GM18868 (cell line): ENCODE results near the gene TRIM58.

Experiments used
- ATAC-seq: cut with Tn5 transposase; IDR thresholded peaks from one replicate; pipeline ENCODE4 v1.9.1; 2021; ENCODE audit warnings: mild to moderate bottlenecking, moderate library complexity; ENCODE audit not compliant: unreplicated experiment

Gene TRIM58, protein sequence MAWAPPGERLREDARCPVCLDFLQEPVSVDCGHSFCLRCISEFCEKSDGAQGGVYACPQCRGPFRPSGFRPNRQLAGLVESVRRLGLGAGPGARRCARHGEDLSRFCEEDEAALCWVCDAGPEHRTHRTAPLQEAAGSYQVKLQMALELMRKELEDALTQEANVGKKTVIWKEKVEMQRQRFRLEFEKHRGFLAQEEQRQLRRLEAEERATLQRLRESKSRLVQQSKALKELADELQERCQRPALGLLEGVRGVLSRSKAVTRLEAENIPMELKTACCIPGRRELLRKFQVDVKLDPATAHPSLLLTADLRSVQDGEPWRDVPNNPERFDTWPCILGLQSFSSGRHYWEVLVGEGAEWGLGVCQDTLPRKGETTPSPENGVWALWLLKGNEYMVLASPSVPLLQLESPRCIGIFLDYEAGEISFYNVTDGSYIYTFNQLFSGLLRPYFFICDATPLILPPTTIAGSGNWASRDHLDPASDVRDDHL

DNA sequence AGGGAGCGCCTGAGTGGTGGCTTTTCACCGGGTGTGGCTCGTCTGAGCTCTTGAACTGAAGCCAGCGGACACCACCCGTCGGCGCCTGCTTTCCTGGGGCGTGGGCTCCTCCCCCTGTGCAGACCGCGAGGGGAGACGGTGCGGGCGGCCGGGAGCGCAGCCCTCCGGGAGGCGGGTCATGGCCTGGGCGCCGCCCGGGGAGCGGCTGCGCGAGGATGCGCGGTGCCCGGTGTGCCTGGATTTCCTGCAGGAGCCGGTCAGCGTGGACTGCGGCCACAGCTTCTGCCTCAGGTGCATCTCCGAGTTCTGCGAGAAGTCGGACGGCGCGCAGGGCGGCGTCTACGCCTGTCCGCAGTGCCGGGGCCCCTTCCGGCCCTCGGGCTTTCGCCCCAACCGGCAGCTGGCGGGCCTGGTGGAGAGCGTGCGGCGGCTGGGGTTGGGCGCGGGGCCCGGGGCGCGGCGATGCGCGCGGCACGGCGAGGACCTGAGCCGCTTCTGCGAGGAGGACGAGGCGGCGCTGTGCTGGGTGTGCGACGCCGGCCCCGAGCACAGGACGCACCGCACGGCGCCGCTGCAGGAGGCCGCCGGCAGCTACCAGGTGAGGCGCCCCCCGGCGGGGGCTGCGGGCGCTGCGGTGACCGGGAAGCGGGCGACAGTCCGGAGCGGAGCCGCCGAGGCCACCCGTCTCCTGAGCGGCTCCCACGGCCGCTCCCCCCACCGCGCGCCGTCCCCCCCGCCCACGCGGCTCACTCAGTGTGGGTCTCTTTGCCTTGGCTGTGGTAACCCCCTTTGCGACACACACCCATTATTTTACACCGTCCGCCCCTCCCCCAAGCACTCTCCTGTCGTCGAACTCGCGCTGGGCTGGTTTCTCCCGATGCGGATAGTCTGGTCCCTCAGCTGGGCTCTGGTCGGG, at the start of gene TRIM58:
Gene TRIM58 (plus strand): TSS at position 119 of the 916 bp plus-strand sequence. CDS start 60 bp downstream, at position 179.
- ATAC-seq: peak; percentile 73

DNA sequence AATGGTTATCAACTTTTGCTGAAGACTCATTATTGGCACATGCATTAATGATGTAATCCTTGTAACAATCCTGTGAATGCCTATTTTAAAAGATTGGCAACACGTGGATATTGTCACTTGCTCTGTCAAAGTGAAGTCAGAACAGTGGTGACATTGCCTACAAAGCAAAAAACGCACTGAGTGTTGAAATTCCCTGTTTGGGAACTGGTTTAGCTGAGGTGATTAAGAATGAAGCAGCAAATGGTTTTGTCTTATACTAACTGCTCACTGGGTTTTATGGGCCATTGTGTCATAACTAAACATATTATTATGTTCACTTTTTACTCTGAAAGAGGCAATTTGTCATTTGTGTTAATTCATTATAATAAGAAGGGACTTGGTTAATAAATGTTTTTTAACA, 44.4 kb upstream of the TRIM58 start:
- ATAC-seq: no peak

DNA sequence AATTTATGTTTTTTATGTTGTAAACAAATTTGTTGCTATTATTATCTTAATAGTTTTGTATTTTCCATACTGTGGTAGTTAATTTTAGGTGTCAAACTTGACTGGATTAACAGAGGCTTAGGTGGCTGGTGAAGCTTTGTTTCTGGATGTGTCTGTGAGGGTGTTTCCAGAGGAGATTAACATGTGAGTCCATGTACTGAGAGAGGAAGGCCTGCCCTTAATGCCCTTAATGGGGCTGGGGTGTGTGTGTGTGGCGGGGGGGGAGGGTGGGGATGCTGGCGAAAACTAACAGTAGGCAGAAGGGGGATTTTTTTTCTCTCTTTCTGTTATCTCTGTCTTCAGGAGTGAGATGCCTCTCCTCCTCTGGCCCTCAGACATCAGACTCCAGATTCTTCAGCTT, 34.9 kb upstream of the TRIM58 start:
- no peak for ATAC-seq

DNA sequence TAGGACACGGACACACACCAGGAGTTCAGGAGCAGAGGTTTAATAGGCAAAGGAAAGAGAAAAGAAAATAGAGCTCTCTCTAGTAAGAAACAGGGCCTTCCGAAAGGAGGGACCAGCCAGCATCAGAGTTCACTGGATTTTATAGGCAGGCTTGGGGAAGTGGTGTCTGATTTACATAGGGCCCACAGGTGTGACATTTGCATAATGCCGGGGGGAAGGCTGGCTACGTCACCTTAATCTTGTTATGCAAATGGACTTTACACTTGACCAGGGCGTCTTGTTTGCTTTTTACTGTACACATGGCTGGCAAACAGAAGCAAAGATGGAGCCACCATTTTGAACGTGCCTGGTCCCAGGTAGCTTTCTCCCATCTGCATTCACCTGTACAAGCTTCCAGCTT, 33.0 kb upstream of the TRIM58 start, which contains the start of gene OR14A16:
Gene OR14A16 (minus strand): TSS at position 97 of the 400 bp plus-strand sequence. CDS start 8,390 bp downstream, outside the sequence.
- no peak for ATAC-seq

DNA sequence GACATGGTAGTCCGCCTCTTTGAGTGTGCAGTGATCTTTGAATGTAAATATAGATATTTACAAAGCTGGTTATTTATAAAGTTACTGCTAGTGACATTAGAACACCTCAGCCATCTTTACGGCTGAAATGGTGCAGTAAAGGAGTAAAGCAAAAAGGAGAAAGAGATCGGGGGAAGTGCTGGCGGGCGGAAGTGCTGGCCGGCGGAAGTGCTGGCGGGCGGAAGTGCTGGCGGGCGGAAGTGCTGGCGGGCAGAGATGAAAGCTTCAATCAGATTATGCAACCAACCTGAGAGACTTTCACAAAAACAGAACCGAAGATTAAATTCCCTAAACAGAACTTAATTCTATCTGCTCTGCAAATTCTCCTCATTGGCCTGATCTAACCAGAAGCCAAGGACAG, 31.6 kb upstream of the TRIM58 start:
- no peak for ATAC-seq

DNA sequence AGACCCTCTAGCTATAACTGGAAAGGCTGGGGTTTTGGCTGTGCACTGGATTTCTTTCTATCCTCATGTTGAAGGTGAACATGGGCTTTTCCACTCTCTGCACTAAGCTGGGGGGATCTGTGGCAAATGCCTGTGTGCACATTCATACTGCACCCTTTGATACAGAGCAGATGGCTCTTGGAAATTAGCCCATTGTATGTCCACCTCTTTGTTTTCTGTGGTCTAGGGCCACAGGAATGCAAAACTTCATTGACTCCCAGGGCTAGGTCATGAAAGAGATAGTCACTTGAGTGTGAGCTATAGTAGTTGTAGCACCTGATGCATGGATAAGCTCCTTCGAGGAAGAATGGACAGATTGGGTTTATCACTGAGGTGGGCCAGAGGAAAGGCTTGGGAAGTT, 27.3 kb upstream of the TRIM58 start:
- no peak for ATAC-seq

DNA sequence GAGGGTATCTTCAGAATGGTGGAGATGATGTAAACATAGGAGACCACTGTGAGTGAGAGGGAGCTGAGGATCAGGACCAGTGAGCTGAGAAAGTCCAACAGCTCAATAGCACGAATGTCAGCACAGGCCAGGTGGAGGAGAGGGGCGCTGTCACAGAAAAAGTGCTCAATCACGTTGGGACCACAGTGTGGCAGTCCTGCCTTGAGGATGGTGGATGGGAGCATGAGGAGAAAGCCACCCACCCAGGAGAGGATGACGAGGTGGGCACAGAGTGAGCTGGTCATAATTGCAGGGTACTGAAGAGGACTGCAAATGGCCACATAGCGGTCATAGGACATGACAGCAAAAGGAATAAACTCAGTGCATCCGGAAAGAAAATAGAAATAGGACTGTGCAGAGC, 23.4 kb upstream of the TRIM58 start:
- ATAC-seq: no peak

DNA sequence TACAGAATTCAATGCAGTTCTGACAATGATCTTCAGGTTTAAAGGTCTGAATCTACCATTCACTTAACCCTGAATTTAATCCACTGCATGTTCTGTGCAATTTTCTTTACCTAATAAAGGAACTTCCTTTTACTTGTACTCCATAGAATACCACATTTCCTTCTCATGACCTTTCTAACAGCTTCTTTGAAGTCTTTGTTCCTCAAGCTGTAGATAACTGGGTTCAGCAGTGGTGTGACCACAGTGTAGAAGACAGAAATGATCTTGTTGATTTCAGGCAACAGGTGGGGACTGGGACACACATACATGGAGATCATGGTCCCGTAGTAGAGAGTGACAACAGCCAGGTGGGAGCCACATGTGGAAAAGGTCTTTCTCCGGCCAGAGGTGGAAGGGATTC, 16.2 kb upstream of the TRIM58 start:
- no peak for ATAC-seq

DNA sequence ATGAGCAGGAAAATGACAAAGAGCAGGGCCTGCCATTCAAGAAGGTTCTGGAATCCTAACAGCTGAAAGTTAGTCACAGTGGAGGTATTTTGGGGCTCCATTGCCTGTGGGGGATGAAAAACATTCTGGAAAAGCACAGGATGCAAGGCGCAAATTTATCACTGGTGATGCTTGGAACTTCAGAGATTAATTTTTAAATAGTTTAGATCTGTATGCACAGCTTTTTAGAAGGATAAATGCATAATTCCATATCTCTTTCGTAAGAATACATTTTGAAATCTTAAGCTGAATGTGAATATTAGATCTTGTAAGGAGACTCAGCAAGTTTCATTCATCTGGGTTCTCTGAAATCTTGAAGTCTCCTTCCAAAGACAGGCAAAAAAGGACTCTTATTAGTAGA, 15.2 kb upstream of the TRIM58 start, which contains the start of gene OR11L1:
Gene OR11L1 (minus strand): TSS at position 101 of the 400 bp plus-strand sequence. CDS start 0 bp downstream, at position 101.
- no peak for ATAC-seq

DNA sequence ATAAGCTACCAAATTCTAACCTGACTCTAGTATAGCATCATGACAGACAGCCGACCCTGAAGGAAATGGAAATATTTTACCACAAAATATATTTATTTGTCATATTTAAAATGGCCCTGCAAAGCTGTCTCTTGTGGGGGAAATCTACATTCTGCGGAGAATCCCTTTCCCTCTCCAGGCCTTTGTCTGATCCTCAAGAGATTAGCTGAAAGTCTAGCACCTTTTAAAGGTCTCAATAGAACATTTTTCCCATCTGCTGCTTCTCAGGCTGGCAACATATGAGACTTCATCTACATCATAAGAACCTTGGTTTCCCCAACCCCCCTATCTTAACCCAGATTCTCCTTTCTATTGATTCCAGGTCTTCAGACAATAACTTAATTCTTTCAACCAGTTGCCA, 13.6 kb upstream of the TRIM58 start:
- ATAC-seq: no peak

DNA sequence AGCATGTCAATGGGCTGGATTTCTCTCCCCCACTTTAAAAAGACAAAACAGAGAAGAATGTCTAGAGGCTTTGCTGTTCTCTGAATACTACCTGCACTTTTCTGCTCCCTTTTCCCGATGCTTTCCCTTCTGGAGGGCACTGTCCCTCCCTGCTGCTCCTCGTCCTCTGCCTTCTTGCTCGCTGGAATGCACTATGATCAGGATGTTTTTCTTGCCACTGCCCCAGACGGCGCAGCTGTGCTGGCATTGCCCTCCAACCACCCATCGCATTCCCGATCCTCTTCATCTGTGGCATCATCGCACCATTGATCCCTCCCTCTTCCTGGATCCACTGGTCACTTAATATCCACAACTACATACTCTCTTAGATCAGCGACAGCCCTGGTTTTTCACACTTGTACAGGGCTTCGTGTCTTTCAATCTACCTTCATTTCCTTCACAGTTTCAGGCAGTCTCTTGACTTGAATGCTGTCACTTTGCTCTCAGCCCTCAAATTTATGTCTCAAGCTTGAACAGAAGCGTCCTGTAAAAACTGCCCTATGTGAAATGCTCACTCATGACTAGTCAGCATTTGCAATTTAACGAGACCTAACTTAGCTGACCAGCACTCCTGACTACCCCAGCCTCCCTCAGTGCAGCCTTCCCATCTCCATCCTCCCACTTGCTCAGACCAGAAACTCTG, 11.8 kb upstream of the TRIM58 start:
- no peak for ATAC-seq

DNA sequence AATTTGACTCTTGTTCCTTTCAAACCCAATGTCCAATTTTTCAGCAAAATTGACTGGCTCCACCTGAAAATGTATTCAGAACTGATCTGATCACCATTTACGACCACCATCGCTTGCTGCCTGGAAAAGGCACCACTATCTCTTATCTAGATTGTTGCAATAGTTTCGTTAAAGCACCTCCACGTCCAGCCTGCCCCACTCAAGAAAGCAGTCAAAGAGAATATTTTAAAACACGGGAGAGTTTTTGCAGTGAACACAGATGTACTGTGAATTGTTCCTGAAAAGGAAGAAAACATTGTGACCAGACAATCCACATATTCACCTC, 11.3 kb upstream of the TRIM58 start:
- no peak for ATAC-seq

DNA sequence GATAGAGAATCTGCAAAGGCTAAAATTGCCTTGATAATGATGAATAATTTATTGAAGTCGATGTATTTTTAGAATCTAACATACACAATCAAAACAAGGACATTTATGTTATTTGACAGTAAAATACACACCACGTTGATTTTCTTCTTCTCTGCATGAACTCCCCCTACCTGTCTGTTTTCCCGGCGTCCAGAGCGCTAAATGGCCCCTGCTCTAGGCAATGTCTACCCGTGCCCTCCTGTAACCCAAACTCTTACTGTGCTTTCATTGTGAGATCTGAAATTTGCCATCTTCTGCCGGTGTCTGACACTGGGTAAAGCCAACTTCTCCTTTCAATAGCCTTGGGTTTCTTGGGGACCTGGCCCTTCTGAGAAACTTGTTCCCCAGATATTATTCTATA, 8.6 kb upstream of the TRIM58 start:
- ATAC-seq: no peak

DNA sequence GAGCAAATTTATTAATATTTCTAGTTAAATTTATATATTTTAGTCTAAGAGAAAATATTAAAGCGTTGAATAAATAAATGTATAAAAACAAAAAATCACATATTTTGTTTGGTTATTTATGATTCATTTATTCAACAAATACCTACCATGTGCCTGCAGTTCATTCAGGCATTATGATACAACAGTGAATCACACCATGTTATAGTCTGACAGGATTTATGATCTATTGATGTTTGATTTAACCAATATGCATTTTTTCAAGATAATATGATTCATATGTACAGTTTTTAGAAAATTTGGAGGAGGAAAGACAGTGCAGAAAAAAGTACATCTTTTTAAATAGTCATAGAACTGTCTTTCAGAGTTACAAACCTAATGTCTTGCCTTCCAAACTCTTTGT, 7.4 kb upstream of the TRIM58 start:
- no peak for ATAC-seq

DNA sequence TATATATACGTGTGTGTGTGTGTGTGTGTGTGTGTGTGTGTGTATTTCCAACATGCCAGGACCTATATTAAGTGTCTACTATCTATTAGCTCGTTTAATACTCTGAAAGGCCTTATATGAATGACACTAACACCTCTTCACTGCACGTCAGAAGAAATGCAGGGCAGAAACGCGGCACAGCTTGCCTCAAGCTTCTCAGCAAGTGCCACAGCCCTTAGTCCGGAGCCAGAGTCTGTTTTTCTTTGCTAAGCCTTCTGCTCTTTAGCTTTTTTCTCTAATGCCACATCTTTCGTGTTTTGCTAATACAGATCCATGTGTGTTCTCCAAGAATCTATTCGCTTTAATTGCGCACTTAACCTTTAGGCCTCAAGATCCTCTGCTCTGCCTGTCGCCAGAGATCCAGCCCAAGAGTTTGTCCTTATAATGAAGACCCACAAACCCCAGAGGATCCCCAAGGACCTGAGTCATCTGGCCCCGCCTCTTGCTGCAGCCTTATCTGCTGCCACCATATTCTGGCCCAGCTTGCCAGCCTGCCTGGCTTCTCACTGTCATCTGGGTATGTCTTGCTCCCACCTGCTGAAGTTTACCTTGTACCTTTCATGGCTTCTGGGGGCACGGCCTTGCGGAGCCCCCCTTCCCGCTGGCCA, 2.0 kb upstream of the TRIM58 start:
- ATAC-seq: no peak

DNA sequence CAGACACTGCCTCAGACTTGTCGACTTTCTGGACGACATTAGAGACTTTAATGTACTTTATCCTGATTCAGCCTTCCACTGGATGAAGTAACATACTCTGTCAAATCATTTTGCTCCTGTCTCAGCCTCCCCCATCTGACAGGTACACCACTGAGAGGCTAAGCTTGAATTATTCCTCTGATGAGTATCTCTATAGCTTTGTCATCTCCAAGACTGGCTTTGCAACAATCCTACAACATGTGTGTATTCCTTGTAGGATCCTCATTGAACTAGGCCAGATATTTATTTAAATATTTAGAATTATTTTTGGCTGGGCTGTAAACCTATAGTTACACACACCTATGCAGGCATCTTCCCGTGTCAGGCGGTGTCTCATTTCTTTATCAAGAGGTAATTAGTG, 1.1 kb upstream of the TRIM58 start:
- no peak for ATAC-seq

DNA sequence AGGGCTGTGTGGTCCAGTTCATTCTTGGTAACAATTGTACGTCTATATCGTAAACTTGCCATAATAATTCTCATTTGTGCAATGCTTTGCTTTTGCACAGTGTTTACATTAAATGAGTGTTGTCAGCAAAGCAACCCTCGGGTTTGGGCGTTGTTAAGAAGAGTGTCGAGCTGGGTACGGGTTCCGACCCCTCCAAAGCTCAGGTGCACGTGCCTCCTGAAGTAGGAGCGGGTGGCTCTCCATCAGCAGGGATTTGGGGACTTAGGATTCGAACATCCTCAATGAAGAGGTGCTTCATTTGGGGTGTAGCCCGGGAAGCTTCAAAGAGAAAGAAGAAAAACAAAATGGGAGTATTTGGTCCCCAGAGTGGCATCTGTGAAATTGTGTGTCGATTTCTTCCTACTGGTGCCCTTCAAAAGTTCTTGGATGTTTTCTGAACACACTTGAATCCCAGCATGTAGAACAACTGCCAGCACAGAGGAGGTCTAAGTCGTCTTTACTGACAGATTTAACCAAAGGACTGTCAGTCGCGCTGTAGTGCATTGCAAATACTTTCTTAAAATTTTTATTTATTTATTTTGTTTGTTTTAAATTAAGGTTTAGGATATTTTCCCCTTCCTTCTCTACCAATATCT, 1.1 kb downstream of the TRIM58 start:
- no peak for ATAC-seq

DNA sequence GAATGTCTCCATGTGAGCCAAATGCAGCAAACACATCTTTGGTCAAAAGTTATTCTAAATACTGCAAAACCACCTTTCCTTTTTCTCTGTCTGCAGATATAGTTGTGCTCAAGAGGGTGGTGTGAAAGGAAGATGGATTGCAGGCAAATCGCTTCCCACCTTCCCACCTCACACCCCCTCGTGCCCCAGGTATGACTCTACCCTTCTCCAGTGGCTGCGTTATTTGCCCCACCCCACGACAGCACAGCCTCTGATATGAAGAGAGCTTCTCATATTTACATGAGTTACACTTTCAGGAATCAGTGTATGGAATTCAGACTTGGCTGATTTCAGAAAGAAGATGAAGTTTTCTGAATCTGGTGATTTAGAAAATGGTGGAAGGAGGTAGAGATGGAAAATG, 5.8 kb downstream of the TRIM58 start:
- no peak for ATAC-seq

DNA sequence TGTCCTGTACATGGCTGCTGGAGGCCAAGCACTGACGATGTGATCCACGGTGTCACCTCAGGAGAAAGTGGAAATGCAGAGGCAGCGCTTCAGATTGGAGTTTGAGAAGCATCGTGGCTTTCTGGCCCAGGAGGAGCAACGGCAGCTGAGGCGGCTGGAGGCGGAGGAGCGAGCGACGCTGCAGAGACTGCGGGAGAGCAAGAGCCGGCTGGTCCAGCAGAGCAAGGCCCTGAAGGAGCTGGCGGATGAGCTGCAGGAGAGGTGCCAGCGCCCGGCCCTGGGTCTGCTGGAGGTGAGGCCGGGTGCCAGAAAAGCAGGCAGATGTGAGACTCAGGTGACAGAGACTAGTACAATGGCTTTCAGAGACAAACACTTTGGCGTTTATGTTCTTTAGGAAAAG, 7.7 kb downstream of the TRIM58 start:
- no peak for ATAC-seq

DNA sequence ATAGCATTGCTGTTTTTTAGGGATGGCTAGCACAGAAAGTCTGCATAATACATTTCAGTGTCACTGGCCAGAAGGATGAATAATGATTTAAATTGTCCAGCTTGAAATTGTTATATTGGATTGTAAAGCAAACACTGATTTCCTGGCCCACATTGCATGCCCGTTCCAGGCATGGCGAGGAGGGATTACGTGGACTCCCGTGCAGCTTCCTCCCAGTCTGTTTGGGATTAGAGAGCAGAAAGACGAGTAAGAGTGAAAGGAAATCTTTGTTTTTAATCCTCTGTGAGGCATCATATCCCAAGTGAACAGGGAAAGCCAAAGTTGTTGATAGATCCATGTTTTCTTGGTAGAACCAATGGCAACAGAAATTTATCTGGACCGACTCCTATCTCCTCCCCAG, 8.4 kb downstream of the TRIM58 start:
- no peak for ATAC-seq
